Retinal pigment epithelial cell (primary cell): ENCODE data around the gene TGM1.
"Not testable (repeated sequence)": the region's sequence is repeated elsewhere in the genome, so short reads cannot be mapped to it uniquely, and the experiment has no call there.

Experiments
- DNase-seq: peaks from one replicate; pipeline ENCODE4 v3.0.0-alpha.2; 2010; ENCODE audit warnings: low read depth
- H3K4me3 ChIP-seq: 2 replicates; pipeline ENCODE4 v1.5.1; 2011; ENCODE audit warnings: mild to moderate bottlenecking, low read length, control low read depth, moderate library complexity
- TF ChIP-seq, protein P1 (sequence below): conservative IDR thresholded peaks from 2 replicates; pipeline ENCODE4 v1.5.1; 2011; ENCODE audit warnings: low read depth, low read length, control low read depth, inconsistent platforms

TGM1 gene

DNA sequence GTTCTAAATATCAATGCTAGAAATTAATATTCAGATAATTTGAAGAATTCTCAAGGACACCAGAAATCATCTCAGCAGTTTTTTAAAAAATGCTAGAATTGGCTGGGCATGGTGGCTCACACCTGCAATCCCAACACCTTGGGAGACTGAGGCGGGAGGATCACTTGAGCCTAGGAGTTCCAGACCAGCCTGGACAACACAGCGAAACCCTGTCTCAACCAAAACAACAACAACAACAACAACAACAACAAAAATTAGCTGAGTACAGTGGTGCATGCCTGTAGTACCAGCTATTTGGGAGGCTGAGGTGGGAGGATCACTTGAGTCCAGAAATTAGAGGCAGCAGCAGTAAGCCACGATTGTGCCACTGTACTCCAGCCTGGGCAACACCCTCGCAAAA, 43.9 kb downstream of the TGM1 start:
- TF ChIP-seq, protein P1, sequence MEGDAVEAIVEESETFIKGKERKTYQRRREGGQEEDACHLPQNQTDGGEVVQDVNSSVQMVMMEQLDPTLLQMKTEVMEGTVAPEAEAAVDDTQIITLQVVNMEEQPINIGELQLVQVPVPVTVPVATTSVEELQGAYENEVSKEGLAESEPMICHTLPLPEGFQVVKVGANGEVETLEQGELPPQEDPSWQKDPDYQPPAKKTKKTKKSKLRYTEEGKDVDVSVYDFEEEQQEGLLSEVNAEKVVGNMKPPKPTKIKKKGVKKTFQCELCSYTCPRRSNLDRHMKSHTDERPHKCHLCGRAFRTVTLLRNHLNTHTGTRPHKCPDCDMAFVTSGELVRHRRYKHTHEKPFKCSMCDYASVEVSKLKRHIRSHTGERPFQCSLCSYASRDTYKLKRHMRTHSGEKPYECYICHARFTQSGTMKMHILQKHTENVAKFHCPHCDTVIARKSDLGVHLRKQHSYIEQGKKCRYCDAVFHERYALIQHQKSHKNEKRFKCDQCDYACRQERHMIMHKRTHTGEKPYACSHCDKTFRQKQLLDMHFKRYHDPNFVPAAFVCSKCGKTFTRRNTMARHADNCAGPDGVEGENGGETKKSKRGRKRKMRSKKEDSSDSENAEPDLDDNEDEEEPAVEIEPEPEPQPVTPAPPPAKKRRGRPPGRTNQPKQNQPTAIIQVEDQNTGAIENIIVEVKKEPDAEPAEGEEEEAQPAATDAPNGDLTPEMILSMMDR = no peak
- DNase-seq = no peak

DNA sequence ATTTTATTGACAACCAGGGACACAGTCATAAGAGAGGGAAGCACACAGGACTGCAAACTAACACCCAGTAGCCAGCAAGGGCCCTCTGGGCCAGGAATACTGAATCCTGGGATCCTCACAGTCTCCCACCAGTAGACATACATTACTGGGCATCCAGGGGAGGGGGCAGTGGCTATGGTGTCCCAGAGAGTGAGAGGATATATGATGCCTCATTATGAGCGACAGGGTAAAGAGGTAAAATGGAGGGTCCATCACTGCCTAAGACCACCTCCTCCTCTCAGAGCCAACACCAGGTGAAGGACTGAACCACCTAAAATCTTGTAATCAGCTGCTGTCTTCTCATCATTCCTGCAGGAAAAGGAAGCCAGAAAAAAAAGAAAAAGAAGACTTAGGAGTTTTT, 46.1 kb downstream of the TGM1 start:
- not testable (repeated sequence) for H3K4me3 ChIP-seq, DNase-seq

More for the DNA sequence above, 43.9 kb downstream of the TGM1 start:
- H3K4me3 ChIP-seq = no peak overlapping the region

DNA sequence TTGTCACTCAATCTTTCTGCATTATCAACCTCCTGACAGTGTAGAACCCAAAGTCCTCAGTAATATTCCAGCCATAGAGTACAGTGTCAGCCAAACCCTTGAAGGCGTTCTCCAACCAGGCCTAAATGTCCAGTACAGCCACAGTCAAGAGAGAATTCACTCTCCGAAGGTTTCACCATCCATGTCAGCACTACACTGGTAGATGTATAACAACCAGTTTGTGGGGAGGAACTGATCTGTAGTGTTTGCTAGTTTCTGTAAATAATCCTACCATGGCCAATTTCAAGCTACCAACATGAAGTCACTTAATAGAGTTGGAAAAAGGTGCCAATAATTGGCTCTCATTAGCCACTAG, 46.7 kb downstream of the TGM1 start:
- TF ChIP-seq, protein P1 = no peak
- DNase-seq = no peak
- H3K4me3 ChIP-seq = peak overlapping the region; percentile 89

DNA sequence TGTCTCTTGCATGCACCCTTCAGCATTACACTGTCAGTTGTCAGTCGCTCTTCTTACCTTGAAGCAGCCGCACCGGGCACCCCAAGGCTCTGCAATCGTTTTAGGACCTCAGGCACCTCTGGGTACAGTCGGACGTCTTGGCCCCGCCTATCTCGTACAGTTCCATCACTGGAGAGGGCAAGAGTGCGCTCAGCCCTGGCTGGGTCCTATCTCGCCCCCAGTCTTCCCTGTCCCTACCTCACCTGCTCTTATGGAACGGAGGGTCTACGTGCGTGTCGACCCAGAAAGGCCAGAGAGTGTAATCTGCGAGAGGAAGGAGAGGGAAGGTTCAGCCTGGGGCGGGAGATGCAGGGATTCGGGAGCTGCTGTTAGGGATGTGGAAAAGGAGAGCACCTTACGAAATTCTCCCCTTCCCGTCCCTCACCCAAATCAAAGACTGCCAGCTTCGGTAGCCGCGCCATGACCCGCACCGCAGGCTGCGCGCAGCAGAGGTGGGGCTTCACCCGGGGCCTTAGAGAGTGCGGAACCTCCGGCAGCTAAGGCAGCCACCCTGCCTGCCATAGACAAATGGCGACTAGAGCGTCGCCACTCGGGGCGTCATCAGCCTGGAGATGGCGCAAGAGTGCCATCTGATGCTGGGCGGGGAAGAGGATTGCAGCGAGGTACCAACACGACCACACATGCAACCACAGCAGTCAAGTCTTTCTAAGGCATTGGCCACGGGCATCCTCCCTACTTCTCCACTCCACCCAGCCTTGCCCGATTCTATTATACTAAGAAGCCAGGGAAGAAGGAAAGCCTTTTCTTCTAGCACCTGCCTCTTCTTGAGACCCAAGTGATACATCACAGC, 47.3 kb downstream of the TGM1 start, which contains the start of gene MDP1:
MDP1 (minus strand) TSS at position 572 of the 850 bp plus-strand sequence; CDS start at position 461, 111 bp downstream.
- H3K4me3 ChIP-seq = peak within 1 kb of the TSS; percentile 89
- TF ChIP-seq, protein P1 = peak; percentile 62
- DNase-seq = peak; percentile 63

DNA sequence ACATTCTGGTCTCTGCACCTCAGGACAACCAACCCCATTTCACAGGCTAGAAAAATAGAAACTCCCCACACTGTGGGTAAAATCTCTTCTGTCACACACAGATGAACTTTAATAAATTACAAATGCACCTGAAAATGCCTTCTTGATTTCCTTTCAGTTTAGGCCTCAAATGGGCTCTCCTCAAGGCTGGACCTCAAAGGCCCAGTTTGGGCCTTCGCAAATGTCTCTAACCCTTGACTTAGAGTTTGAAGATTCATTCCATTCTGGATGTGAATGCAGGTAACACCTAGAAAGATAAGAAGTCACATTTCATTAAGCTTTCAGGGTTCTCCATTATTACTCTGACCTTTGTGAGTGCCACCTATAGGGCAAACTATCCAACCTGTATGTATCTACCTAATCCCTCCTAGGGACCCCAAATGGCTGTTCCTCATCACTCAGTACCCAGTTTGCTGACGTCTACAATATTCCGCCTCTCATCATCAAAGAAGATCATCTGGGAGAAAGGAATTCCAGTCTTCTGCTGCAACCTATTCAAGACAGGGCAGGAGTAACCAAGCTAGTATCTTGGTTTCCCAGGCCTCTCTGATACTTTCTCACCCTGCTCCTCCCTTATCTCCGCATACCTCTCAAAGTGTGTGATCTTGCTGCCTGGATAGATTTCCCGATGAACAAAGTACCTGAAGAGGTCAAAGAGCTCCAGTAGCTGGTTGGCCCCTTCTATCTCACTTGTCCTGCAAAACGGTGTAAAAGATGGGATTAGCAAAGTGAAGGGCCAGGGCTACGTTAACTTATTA, 48.9 kb downstream of the TGM1 start:
- TF ChIP-seq, protein P1 = no peak
- peak overlapping the region; percentile 83 for H3K4me3 ChIP-seq

DNA sequence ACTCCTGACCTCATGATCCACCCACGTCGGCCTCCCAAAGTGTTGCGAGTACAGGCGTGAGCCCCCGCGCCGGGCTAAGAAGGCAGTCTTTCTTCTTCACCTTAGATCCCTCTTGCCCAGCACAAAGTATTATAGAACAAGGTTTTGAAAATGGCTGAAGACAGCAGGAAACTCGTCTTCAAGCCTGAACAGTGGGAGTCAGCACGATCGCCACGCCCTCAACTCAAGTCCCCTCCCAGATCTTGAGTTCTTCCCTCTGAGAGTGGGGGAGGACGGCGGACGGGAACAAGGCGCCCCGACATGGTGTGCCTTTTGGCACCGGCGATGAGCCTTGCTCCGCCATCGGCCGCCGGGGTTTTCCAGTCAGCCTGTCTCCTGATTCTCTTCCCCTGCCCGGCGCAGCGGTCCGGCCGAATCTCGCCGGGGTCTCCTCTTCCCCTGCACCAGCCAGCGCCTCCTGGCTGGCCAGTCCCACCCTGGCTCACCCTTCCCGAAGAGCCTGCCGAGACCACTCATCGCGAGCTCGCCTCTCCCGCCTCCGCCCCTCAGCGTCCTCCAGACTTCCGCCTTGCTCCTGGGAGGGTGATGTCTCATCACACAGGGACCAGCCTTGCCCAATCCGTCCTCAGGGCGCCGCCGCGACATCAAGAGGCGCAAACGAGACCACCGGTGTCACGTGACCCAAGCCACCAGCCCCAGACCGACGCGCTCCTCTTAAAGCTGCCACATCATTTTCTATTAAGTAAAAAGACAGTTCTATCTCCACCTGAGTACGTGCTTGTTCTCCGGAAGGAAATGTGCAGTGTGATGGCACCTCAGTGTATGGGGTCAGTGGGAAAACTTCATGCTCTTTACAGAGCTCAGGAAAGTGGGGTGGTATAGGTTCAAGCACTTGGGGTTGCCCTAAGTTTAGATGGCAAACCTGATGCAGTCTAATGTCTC, 49.8 kb downstream of the TGM1 start, which contains the start of gene CHMP4A:
CHMP4A (minus strand) TSS at position 565 of the 942 bp plus-strand sequence; CDS start at position 516, 49 bp downstream.
- TF ChIP-seq, protein P1 = peak; percentile 28
- DNase-seq = peak; percentile 94

More for the DNA sequence above, 48.9 kb downstream of the TGM1 start:
- no peak for DNase-seq

More for the DNA sequence above, 49.8 kb downstream of the TGM1 start, which contains the start of gene CHMP4A:
- peak within 1 kb of the TSS; percentile 83 for H3K4me3 ChIP-seq
